ENCODE data around the gene LMF1. TPM values are rescaled to one million over a fixed set of nuclear protein-coding genes. Genes with fewer than 3 reads are reported as not detected.
A peak's percentile ranks its signal among the peaks of the same experiment; 100 is the strongest.

Gene LMF1
- total and polyA plus RNA-seq, 2 of the 13 experiments (the other 11 are each of a cell fraction or from before 2014, with no cell fraction given): 6.8 to 8.5 TPM

- TF ChIP-seq ZNF292 (CRISPR knock-in tag; IDR thresholded peaks at IDR 0.05; ENCODE audit: borderline replicate concordance, low read depth) (peak; percentile 89; the same call in 1 of the 2 replicates), ZKSCAN5 (CRISPR knock-in tag; IDR thresholded peaks at IDR 0.05) (no peak), PTBP1 (IDR thresholded peaks at IDR 0.05; ENCODE audit: low read depth, low read length, poor library complexity, severe bottlenecking) (no peak), GFI1 (CRISPR knock-in tag; IDR thresholded peaks at IDR 0.05; ENCODE audit: borderline replicate concordance) (no peak), MXD3 (CRISPR knock-in tag; IDR thresholded peaks at IDR 0.05) (peak; percentile 73; the same call in 1 of the 2 replicates), ZNF552 (CRISPR knock-in tag; IDR thresholded peaks at IDR 0.05; ENCODE audit: borderline replicate concordance) (peak; percentile 62; the same call in 1 of the 2 replicates), ZNF850 (CRISPR knock-in tag; conservative IDR thresholded peaks at IDR 0.05) (no peak), ZNF430 (CRISPR knock-in tag; IDR thresholded peaks at IDR 0.05) (no peak), ZNF354B (CRISPR knock-in tag; IDR thresholded peaks at IDR 0.05) (no peak), DBP (CRISPR knock-in tag; IDR thresholded peaks at IDR 0.05; ENCODE audit: not compliant biosample characterization) (no peak), TARDBP (CRISPR knock-in tag; IDR thresholded peaks at IDR 0.05) (0 out of 2 replicates have a peak, but pooled peaks have one; percentile 53), ARID2 (CRISPR knock-in tag; IDR thresholded peaks at IDR 0.05; ENCODE audit: borderline replicate concordance) (no peak), ZNF703 (CRISPR knock-in tag; IDR thresholded peaks at IDR 0.05; ENCODE audit: borderline replicate concordance) (no peak), TBL1XR1 (IDR thresholded peaks at IDR 0.05; ENCODE audit: borderline replicate concordance, low read length, partially characterized antibody) (peak; percentile 92), ZFX (CRISPR knock-in tag; IDR thresholded peaks at IDR 0.05; ENCODE audit: low read depth) (peak; percentile 45; the same call in 1 of the 2 replicates), SRSF4 (IDR thresholded peaks at IDR 0.05; ENCODE audit: low read depth, low read length, poor library complexity, severe bottlenecking) (no peak), SAP130 (CRISPR knock-in tag; IDR thresholded peaks at IDR 0.05; ENCODE audit: low read depth) (peak; percentile 84), CBFB (CRISPR knock-in tag; IDR thresholded peaks at IDR 0.05) (peak; percentile 84; the same call in 1 of the 2 replicates), KMT2A (CRISPR knock-in tag; IDR thresholded peaks at IDR 0.05) (no peak), POLR2A (IDR thresholded peaks at IDR 0.05; ENCODE audit: insufficient read depth in 1 of 2, low read depth in 2 of 2, low read length in 2 of 2) (no peak), KDM4B (CRISPR knock-in tag; IDR thresholded peaks at IDR 0.05) (0 out of 2 replicates have a peak, but pooled peaks have one; percentile 35)
- TF ChIP-seq, protein P1, sequence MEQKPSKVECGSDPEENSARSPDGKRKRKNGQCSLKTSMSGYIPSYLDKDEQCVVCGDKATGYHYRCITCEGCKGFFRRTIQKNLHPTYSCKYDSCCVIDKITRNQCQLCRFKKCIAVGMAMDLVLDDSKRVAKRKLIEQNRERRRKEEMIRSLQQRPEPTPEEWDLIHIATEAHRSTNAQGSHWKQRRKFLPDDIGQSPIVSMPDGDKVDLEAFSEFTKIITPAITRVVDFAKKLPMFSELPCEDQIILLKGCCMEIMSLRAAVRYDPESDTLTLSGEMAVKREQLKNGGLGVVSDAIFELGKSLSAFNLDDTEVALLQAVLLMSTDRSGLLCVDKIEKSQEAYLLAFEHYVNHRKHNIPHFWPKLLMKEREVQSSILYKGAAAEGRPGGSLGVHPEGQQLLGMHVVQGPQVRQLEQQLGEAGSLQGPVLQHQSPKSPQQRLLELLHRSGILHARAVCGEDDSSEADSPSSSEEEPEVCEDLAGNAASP (CRISPR knock-in tag; IDR thresholded peaks at IDR 0.05; ENCODE audit: borderline replicate concordance): peak; percentile 97
- TF ChIP-seq, protein P2, sequence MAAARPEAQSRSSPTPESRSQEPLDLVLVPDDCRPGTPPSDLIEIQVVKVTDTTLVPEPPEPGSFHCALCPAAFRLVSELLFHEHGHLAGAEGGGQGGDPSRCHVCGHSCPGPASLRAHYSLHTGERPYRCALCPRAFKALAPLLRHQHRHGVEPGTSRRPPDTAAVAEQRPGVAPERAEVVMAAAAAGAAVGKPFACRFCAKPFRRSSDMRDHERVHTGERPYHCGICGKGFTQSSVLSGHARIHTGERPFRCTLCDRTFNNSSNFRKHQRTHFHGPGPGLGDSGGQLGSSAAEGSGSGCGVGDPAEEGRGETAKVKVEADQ (CRISPR knock-in tag; IDR thresholded peaks at IDR 0.05; ENCODE audit: borderline replicate concordance): peak; percentile 94
Observed at GRCh38 chr16:912684-913613, 57.8 kb downstream of the LMF1 start (continued).

Data from HepG2 (cell line).